ENCODE results near the gene MEF2A. TPM values are rescaled to one million over a fixed set of nuclear protein-coding genes. Genes with fewer than 3 reads are reported as not detected.
A peak's percentile ranks its signal among the peaks of the same experiment; 100 is the strongest.

Gene MEF2A
- total and polyA plus RNA-seq, 9 of the 15 experiments (the other 6 are each of a cell fraction or from before 2014, with no cell fraction given) = 1.6 to 18.7 (median 8.7) TPM

GRCh38 chr15:99733268-99734039 is 167.7 kb downstream of the MEF2A start, which contains the start of gene LYSMD4:
Gene LYSMD4, minus strand, starts transcription at chr15:99733437. Its CDS starts 1,438 bp downstream, at chr15:99731999.
- FAIRE-seq (no peak), ATAC-seq (peak; percentile 98), DNase-seq (ENCODE audit: extremely low read depth in 1 of 4, low spot score in 3 of 4) (peak; percentile 85 to 90 (median 89))
- POLR2A ChIA-PET = interaction anchor here (0.5 to 1.0 kb wide), 6 partner anchors 8 to 292 kb away, joined by 3 read pairs; no protein-coding TSS in a partner anchor
- H3K36me3 ChIP-seq (ENCODE audit: control insufficient read depth, insufficient read depth, low read length) = no peaks in the 10 kb centered on the region
- no peaks in the 10 kb centered on the region for H3K9me1 ChIP-seq (ENCODE audit: control insufficient read depth, insufficient read depth, low read length)
- WGBS (ENCODE audit: insufficient coverage, low coverage, missing lambda C conversion rate) = 42% methylated on average over 18 of the region's 69 CpGs
- CTCF ChIA-PET (ENCODE audit: low intra/inter-chr PET ratio) = no interaction called here
- peak within 1 kb of the TSS; percentile 78 for H2AFZ ChIP-seq (ENCODE audit: low read depth, low read length)
- peak within 1 kb of the TSS; percentile 43 to 85; a peak in 3 of 4 replicates for H3K9ac ChIP-seq (ENCODE audit: insufficient read depth in 1 of 2, low read depth in 2 of 2, low read length in 2 of 2)
- no peaks in the 10 kb centered on the region for H3K9me3 ChIP-seq (replicated peaks; ENCODE audit: control insufficient read depth, insufficient read depth, low read depth, low read length)
- H3K27me3 ChIP-seq (ENCODE audit: control insufficient read depth in 2 of 2, insufficient read depth in 2 of 2, low read length in 2 of 2) = peaks cover 0 to 8% of the 10 kb centered on the region in 2 experiments; a peak in 1 of 5 replicates
- H3K4me3 ChIP-seq = peak within 1 kb of the TSS; percentile 43
- no peaks in the 10 kb centered on the region for H3K79me2 ChIP-seq (ENCODE audit: control insufficient read depth, insufficient read depth, low read length)
- peak within 1 kb of the TSS; percentile 49 for H3K4me2 ChIP-seq (ENCODE audit: insufficient read depth, low read length)
- no TSS peak for BruUV-seq (replicated peaks)
- H3K27ac ChIP-seq (ENCODE audit: extremely low read depth, low read depth, low read length) = peak within 1 kb of the TSS; percentile 63; the same call in 2 of the 3 replicates
- intact Hi-C loops (cut with micrococcal nuclease) (no loop called here), in situ Hi-C loops (cut with MboI) (loop anchor here (25.0 kb wide), 1 partner anchor 446 kb away; no protein-coding TSS in a partner anchor)
- H4K20me1 ChIP-seq (replicated peaks; ENCODE audit: control insufficient read depth, insufficient read depth, low read length) = no peaks in the 10 kb centered on the region
- H3K4me1 ChIP-seq (replicated peaks in 1 of 2; ENCODE audit: control insufficient read depth in 2 of 2, insufficient read depth in 2 of 2, low read length in 2 of 2) = peaks cover 3 to 19% of the 10 kb centered on the region in 2 experiments; a peak in 3 of 5 replicates
- TF ChIP-seq SRSF9 (IDR thresholded peaks at IDR 0.05; ENCODE audit: borderline replicate concordance, low read depth, low read length) (no peak), RUNX1 (IDR thresholded peaks at IDR 0.05; ENCODE audit: low read depth) (no peak), ZNF133 (CRISPR knock-in tag; IDR thresholded peaks at IDR 0.05) (no peak), SMARCA5 (IDR thresholded peaks at IDR 0.05) (no peak), REST (IDR thresholded peaks at IDR 0.05; ENCODE audit: borderline replicate concordance) (no peak), REST (CRISPR knock-in tag; IDR thresholded peaks at IDR 0.05; ENCODE audit: low read depth) (no peak), KLF10 (CRISPR knock-in tag; IDR thresholded peaks at IDR 0.05) (no peak), FOS (IDR thresholded peaks at IDR 0.05; ENCODE audit: extremely low read depth, insufficient read length) (no peak), BRCA1 (IDR thresholded peaks at IDR 0.05) (no peak), BRCA1 (CRISPR knock-in tag; IDR thresholded peaks at IDR 0.05) (no peak), KLF1 (tag; IDR thresholded peaks at IDR 0.05) (no peak), PHTF2 (CRISPR knock-in tag; IDR thresholded peaks at IDR 0.05) (no peak), CAMTA2 (CRISPR knock-in tag; conservative IDR thresholded peaks at IDR 0.05) (no peak), MTA3 (IDR thresholded peaks at IDR 0.05; ENCODE audit: borderline replicate concordance) (no peak)

All from K562 (cell line).